ENCODE results near the gene RHBDL2. TPM values are rescaled to one million over a fixed set of nuclear protein-coding genes. Genes with fewer than 3 reads are reported as not detected.
"Not testable (repeated sequence)": the region's sequence is repeated elsewhere in the genome, so short reads cannot be mapped to it uniquely, and the experiment has no call there.

Gene RHBDL2
- total RNA-seq, 2 experiments from 2014 or later: not detected

DNA sequence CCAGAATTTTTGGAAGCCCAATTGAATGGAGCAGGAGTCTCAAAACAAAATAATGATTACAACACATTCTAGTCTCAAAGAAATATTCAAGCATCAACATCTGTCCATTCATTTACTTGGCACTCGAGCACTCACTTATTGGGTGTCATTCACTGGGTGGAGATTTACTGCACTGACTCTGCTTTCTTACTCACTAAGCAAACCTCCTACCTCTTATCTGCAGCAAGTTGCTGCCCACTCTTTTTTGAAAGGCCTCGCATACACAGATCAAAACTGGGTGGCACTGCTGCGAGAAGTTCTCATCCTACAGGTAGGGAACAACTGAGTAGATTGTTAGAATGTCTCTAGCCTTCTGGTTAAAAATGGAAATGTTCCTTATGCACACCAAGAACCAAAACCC is 18.0 kb downstream of the RHBDL2 start:
- Mint-ChIP-seq H3K4me1 (no peaks in the 10 kb centered on the region), H3K27me3 (no peaks in the 10 kb centered on the region), H3K9me3 (no peaks in the 10 kb centered on the region), H3K36me3 (ENCODE audit: low read depth) (no peaks in the 10 kb centered on the region), H3K27ac (no peak overlapping the region), H3K4me3 (no peak overlapping the region)
- ChIA-PET CTCF (no interaction called here), POLR2A (no interaction called here)
- no peak for DNase-seq

DNA sequence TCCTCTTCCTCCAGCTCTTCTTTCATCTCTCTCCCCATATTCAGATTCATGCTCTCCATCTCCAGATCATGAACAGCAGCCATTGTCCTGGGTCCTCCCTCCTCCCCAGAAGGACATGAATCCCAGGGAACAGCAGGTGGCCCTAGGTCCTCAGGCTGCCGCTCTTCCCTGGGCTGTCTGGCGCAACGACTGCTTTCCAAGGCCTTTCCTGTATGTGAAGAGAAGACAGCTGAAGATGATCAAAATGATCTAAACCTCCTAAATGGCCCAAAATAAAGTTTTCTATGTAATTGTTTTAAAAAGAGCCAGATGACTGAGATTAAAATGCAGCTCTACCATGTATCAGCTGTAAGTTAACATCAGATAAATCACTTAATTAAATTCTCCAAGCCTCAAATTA is 22.5 kb downstream of the RHBDL2 start:
- H3K27ac Mint-ChIP-seq: no peak overlapping the region
- ChIA-PET POLR2A (no interaction called here), CTCF (interaction anchor here (1.1 to 1.2 kb wide), 2 partner anchors 10 to 14 kb away, joined by 3 read pairs; no protein-coding TSS in a partner anchor)
- H3K27me3 Mint-ChIP-seq: no peaks in the 10 kb centered on the region
- H3K4me3 Mint-ChIP-seq: no peak overlapping the region
- H3K36me3 Mint-ChIP-seq (ENCODE audit: low read depth): no peaks in the 10 kb centered on the region
- H3K4me1 Mint-ChIP-seq: no peaks in the 10 kb centered on the region
- no peak for DNase-seq
- no peaks in the 10 kb centered on the region for H3K9me3 Mint-ChIP-seq

DNA sequence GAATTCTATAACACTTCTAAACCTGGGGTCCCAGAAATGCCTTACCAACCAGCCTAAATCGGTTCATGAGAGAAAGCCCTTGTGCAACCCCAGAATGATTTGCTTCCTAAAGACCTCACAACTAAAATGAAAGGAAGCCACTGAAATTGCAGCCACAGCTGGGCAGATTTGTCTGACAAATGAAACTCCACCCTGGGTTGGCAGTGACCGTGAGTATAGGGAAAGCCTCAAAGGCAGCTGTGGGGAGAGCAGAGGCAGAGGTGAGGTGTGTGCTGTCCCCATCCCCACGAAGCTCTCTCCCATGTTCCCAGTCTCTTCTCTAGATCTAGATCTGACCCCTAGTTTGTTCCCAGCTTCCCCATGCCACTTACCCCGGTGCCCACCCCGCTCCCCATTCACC is 23.1 kb downstream of the RHBDL2 start:
- no peaks in the 10 kb centered on the region for H3K36me3 Mint-ChIP-seq (ENCODE audit: low read depth)
- H3K9me3 Mint-ChIP-seq: no peaks in the 10 kb centered on the region
- DNase-seq: no peak
- POLR2A ChIA-PET: no interaction called here
- CTCF ChIA-PET: interaction anchor here (1.1 to 1.2 kb wide), 2 partner anchors 11 to 15 kb away, joined by 3 read pairs; no protein-coding TSS in a partner anchor
- no peaks in the 10 kb centered on the region for H3K4me1 Mint-ChIP-seq
- no peak overlapping the region for H3K4me3 Mint-ChIP-seq
- H3K27ac Mint-ChIP-seq: no peak overlapping the region
- no peaks in the 10 kb centered on the region for H3K27me3 Mint-ChIP-seq

DNA sequence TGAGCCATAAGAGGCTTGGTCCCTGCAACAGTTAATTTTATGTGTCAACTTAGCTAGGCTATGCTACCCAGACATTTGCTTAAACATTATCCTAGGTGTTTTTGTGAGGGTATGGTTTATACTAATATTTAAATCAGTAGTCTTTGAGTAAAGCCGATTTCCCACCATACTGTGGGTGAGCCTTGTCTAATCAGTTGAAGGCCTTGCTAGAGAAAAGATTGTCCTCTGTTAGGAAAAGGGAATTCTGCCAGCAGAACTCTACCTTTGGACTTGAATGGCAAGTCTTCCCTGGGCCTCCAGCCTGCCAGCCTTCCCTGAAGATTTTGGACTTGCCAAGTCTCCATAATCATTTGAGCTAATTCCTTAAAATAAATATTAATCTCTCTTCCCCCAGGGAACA is 23.9 kb downstream of the RHBDL2 start:
- H3K4me1 Mint-ChIP-seq: no peaks in the 10 kb centered on the region
- POLR2A ChIA-PET: no interaction called here
- H3K27me3 Mint-ChIP-seq: no peaks in the 10 kb centered on the region
- no peaks in the 10 kb centered on the region for H3K36me3 Mint-ChIP-seq (ENCODE audit: low read depth)
- DNase-seq: no peak
- no peak overlapping the region for H3K4me3 Mint-ChIP-seq
- CTCF ChIA-PET: no interaction called here
- no peak overlapping the region for H3K27ac Mint-ChIP-seq
- H3K9me3 Mint-ChIP-seq: no peaks in the 10 kb centered on the region

- Mint-ChIP-seq H3K36me3 (ENCODE audit: low read depth) (no peaks in the 10 kb centered on the region), H3K4me1 (no peaks in the 10 kb centered on the region), H3K27me3 (no peaks in the 10 kb centered on the region), H3K4me3 (no peak overlapping the region), H3K9me3 (no peaks in the 10 kb centered on the region), H3K27ac (no peak overlapping the region)
- ChIA-PET CTCF (no interaction called here), POLR2A (no interaction called here)
- no peak for DNase-seq
Measured at GRCh38 chr1:38917337-38917736, 24.3 kb downstream of the RHBDL2 start.

DNA sequence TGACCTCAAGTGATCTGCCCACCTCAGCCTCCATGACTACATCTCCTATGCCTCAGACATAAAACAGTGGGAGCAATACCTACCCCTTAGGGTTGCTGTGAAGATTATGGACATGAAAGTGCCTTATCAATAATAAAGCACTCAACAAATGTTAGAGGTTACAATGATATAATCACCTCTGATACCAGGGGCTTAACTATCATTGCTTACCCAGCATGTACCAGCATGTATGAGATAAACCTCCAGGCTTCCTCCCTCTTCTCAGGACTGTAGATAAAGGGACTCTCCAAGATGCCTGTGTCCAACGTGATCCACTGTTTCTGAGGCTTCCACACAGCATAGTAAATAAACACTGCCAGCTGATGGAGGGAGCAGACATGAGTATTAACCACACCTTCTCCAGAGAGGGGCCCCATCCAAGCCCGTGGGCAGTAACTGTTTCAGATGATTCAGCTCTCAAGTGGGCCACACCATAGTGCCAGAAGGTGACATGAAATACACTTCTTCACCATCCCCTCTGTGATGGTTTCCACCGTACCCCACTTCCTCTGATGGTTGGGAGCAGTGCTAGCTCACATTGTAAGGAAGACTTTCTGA is 26.2 kb downstream of the RHBDL2 start:
- DNase-seq: no peak
- POLR2A ChIA-PET: interaction anchor here (0.6 kb wide), 1 partner anchor 1806 kb away, joined by 3 read pairs; no protein-coding TSS in a partner anchor

DNA sequence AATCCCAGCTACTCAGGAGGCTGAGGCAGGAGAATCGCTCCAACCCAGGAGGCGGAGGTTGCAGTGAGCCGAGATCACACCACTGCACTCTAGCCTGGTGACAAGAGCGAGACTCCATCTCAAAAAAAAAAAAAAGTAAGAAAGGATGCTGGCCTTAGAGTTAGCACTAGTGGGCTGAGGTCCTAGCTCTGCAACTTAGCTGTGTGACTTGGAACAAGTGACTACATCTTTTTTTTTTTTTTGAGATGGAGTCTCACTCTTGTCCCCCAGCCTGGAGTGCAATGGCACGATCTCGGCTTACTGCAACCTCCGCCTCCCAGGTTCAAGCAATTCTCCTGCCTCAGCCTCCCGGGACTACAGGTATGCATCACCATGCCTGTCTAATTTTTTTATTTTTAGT is 26.7 kb downstream of the RHBDL2 start:
- CTCF ChIA-PET; H3K9me3 Mint-ChIP-seq; POLR2A ChIA-PET; H3K36me3 Mint-ChIP-seq (ENCODE audit: low read depth); H3K4me1 Mint-ChIP-seq; H3K27ac Mint-ChIP-seq; H3K27me3 Mint-ChIP-seq; H3K4me3 Mint-ChIP-seq; DNase-seq: not testable (repeated sequence)

More for the DNA sequence above, 26.2 kb downstream of the RHBDL2 start:
- no peaks in the 10 kb centered on the region for H3K4me1 Mint-ChIP-seq
- CTCF ChIA-PET: interaction anchor here (1.1 kb wide), 1 partner anchor 41 kb away, joined by 3 read pairs; no protein-coding TSS in a partner anchor
- no peak overlapping the region for H3K4me3 Mint-ChIP-seq
- no peaks in the 10 kb centered on the region for H3K27me3 Mint-ChIP-seq
- H3K9me3 Mint-ChIP-seq: no peaks in the 10 kb centered on the region
- no peaks in the 10 kb centered on the region for H3K36me3 Mint-ChIP-seq (ENCODE audit: low read depth)
- H3K27ac Mint-ChIP-seq: no peak overlapping the region

GRCh38 chr1:38908821-38909220 is 32.8 kb downstream of the RHBDL2 start:
- H3K9me3 Mint-ChIP-seq: peaks cover 4% of the 10 kb centered on the region
- no peaks in the 10 kb centered on the region for H3K27me3 Mint-ChIP-seq
- ChIA-PET POLR2A (no interaction called here), CTCF (no interaction called here)
- H3K36me3 Mint-ChIP-seq (ENCODE audit: low read depth): peaks cover 3% of the 10 kb centered on the region
- no peak overlapping the region for H3K27ac Mint-ChIP-seq
- H3K4me1 Mint-ChIP-seq: no peaks in the 10 kb centered on the region
- DNase-seq: no peak
- H3K4me3 Mint-ChIP-seq: no peak overlapping the region

- Mint-ChIP-seq H3K36me3 (ENCODE audit: low read depth) (peaks cover 3% of the 10 kb centered on the region), H3K27ac (no peak overlapping the region), H3K4me3 (no peak overlapping the region), H3K9me3 (peaks cover 4% of the 10 kb centered on the region), H3K27me3 (no peaks in the 10 kb centered on the region), H3K4me1 (no peaks in the 10 kb centered on the region)
- CTCF ChIA-PET: no interaction called here
- POLR2A ChIA-PET: no interaction called here
- no peak for DNase-seq
Measured at GRCh38 chr1:38905985-38906384, 35.6 kb downstream of the RHBDL2 start.

DNA sequence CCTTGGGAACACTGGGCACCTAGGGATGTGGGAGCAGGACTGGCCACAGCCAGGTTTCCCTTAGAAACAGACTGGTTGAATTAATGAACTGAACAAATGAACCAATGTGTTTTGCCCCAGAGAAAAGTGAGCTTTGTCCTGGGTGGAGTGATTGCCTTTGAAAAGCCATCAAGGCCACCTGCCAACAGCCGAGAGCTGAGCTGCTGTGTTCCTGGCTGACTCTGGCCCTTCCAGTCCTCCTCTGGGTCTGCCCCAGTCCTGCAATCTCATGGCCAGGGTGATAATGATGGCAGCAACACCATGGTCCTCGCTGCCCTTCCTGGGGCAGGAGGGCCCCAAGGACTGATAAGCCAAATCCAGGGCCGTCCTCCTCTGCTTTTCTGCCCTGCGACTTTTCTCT is 42.1 kb downstream of the RHBDL2 start:
- DNase-seq: no peak
- H3K4me3 Mint-ChIP-seq: no peak overlapping the region
- H3K9me3 Mint-ChIP-seq: no peaks in the 10 kb centered on the region
- CTCF ChIA-PET: no interaction called here
- H3K36me3 Mint-ChIP-seq (ENCODE audit: low read depth): no peaks in the 10 kb centered on the region
- H3K4me1 Mint-ChIP-seq: peaks cover 1% of the 10 kb centered on the region
- no peak overlapping the region for H3K27ac Mint-ChIP-seq
- H3K27me3 Mint-ChIP-seq: no peaks in the 10 kb centered on the region
- POLR2A ChIA-PET: no interaction called here

GRCh38 chr1:38898653-38899230 is 42.9 kb downstream of the RHBDL2 start:
- H3K9me3 Mint-ChIP-seq: no peaks in the 10 kb centered on the region
- POLR2A ChIA-PET: no interaction called here
- no peak for DNase-seq
- CTCF ChIA-PET: no interaction called here
- no peak overlapping the region for H3K4me3 Mint-ChIP-seq
- peaks cover 1% of the 10 kb centered on the region for H3K4me1 Mint-ChIP-seq
- no peak overlapping the region for H3K27ac Mint-ChIP-seq
- H3K27me3 Mint-ChIP-seq: no peaks in the 10 kb centered on the region
- no peaks in the 10 kb centered on the region for H3K36me3 Mint-ChIP-seq (ENCODE audit: low read depth)

DNA sequence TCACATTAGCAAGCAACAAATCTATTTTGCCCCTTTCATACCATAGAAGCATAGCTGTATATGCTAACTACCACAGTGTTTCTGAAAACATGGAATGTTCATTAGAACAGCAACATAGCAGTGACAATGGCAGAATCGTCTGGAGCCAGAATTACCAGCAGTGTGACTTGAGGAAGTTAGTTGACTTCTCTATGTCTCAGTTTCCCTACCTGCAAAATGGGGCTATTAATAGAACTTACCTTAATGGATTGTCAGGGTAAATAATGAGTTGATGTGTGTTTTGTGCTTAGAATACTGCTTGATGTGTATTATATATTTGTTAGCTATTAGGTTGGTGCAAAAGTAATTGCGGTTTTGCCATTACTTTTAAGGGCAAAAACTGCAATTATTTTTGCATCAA is 45.5 kb downstream of the RHBDL2 start:
- H3K27ac Mint-ChIP-seq: no peak overlapping the region
- H3K4me1 Mint-ChIP-seq: peaks cover 1% of the 10 kb centered on the region
- ChIA-PET POLR2A (no interaction called here), CTCF (no interaction called here)
- DNase-seq: no peak
- no peaks in the 10 kb centered on the region for H3K36me3 Mint-ChIP-seq (ENCODE audit: low read depth)
- no peaks in the 10 kb centered on the region for H3K27me3 Mint-ChIP-seq
- no peak overlapping the region for H3K4me3 Mint-ChIP-seq
- H3K9me3 Mint-ChIP-seq: no peaks in the 10 kb centered on the region

DNA sequence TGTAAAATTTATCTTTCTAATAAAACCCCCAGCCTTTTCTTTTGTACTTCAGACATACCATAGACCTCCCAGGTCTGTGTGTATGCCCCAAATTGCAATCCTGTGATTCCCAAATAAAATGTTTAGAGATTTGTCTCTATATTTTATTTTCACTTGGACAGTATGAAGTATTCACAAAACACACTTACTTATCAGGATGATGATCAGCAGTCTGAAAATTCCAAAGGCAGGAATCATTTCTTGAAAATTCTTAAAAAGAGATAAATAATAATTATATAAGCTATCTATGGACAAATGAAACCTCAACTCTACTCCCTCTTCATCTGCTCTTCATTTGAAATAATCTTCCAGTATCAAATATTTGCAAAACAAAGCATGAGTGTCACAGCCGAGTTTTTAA is 48.7 kb downstream of the RHBDL2 start:
- no peak overlapping the region for H3K4me3 Mint-ChIP-seq
- peaks cover 4% of the 10 kb centered on the region for H3K27me3 Mint-ChIP-seq
- no peaks in the 10 kb centered on the region for H3K36me3 Mint-ChIP-seq (ENCODE audit: low read depth)
- no peak for DNase-seq
- no peaks in the 10 kb centered on the region for H3K9me3 Mint-ChIP-seq
- ChIA-PET POLR2A (no interaction called here), CTCF (no interaction called here)
- H3K27ac Mint-ChIP-seq: no peak overlapping the region
- H3K4me1 Mint-ChIP-seq: no peaks in the 10 kb centered on the region

DNA sequence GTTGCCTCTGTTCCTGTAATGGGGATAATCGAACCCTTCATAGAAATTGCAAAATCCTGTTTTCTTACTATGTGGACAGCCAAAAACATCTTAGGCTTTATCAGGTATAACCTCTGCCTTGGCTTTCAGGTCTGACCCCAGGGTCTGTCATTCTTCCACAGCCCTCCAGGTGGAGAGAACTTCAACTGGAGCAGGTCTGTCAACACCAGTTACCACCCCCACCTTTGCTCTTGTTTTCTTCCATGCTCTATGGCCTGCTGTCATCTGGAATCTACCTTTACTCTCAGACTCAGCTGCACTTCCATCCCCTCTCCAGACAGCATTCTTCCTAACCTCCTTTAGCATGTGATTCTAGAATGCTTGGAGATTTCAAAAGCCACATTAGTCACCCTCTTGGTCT is 49.9 kb downstream of the RHBDL2 start:
- Mint-ChIP-seq H3K36me3 (ENCODE audit: low read depth) (no peaks in the 10 kb centered on the region), H3K27me3 (peaks cover 4% of the 10 kb centered on the region), H3K27ac (peak overlapping the region; percentile 2), H3K9me3 (no peaks in the 10 kb centered on the region), H3K4me1 (no peaks in the 10 kb centered on the region), H3K4me3 (no peak overlapping the region)
- ChIA-PET POLR2A (no interaction called here), CTCF (interaction anchor here (0.6 kb wide), 2 partner anchors 192 to 242 kb away, joined by 3 read pairs; no protein-coding TSS in a partner anchor)
- DNase-seq: peak; percentile 25

Data from activated CD4-positive, alpha-beta T cell treated with anti-CD3 and anti-CD28 coated beads, Interleukin-2, amount 10 ng/mL, durations not matched to agents 7 days and 5 days (primary cell).